Activated naive CD4-positive, alpha-beta T cell treated with Interleukin-2 at 50 U/mL for 16 hours (primary cell): Measurements from ENCODE around the gene RAP1GDS1.
A peak's percentile ranks its signal among the peaks of the same experiment; 100 is the strongest.

Source experiments
- DNase-seq: peaks from one replicate; pipeline ENCODE4 v3.0.0-alpha.2; 2020

The RAP1GDS1 gene, protein sequence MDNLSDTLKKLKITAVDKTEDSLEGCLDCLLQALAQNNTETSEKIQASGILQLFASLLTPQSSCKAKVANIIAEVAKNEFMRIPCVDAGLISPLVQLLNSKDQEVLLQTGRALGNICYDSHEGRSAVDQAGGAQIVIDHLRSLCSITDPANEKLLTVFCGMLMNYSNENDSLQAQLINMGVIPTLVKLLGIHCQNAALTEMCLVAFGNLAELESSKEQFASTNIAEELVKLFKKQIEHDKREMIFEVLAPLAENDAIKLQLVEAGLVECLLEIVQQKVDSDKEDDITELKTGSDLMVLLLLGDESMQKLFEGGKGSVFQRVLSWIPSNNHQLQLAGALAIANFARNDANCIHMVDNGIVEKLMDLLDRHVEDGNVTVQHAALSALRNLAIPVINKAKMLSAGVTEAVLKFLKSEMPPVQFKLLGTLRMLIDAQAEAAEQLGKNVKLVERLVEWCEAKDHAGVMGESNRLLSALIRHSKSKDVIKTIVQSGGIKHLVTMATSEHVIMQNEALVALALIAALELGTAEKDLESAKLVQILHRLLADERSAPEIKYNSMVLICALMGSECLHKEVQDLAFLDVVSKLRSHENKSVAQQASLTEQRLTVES

DNA sequence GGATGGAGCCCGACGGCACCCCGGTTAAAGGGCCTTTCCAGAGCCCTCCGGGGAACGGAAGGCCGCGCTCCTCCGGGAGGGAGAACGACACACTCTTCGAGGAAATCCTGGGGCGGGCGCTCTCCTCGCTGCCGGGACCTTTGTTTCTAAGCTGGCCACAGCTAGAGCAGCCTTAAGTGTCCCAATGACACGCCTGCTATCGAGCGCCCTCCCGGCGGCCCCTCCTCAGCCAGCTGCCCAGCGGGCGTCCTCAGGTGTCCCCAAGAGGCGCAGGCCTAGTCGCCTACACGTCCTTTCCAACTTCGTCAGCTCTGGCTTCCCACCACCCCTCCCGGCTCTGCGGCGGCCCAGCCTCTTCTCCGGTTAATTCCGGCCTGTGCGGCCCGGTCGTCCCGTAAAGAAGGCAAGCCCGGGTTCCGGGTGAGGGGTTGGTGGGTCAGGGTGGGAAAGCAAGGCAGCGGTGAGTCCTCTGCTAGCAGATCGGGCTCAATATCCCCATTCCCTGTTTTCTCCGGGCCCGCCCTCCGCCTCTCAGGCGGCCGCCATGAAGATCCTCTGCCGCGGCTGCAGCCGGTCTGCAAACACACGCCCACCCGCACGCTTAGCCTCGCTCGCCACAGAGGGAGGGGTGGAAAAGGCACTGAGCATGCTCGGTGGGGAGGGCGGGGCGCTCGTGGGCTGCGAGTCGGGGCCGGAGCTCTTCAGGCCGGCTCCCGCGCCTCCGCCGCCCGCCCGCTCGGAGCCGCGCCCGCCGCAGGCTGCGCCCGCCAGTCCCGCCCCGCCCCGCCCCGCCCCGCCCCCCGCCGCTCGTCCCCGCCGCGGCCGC is at the start of gene RAP1GDS1:
TSS of gene RAP1GDS1 (plus strand) at position 806 of the 826 bp plus-strand sequence. CDS start 182 bp downstream, outside the sequence.
- peak; percentile 94 for DNase-seq

DNA sequence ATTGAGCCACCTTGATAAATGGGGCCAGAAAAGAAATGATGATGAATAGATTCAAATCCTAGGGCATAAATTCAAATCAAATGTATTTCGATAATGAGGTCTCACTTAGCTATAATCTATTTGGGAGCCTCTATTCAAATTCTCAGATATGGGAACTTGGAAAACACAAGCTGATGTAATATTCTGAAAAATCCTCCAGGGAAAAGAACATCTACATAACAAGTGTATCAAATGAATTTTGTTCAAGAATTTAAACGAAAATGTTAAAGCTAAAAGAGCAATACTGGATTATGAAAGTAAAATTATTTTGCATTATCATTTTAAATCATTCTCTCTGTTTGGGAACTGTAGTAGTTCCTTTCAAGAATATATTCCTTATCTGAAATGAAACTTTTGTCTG is 38.9 kb upstream of the RAP1GDS1 start:
- DNase-seq: no peak

DNA sequence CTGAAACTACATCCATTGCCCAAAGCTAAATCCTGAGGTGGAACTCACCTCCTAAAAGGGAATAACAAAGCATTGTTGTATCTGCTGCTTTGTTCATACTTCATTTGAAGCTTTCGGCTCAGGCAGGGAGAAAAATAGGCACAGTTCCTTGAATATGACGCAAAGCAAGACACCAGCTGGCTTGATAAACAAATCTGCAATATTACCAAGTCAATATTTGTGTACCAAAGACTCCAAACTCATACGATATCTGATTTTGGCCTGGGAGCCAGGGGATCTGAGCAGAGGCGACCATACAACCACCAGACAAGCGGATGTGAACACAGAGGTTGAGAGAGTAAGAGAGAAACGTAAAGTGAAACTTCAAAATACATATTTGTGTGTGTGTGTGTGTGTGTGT is 34.8 kb upstream of the RAP1GDS1 start:
- no peak for DNase-seq

DNA sequence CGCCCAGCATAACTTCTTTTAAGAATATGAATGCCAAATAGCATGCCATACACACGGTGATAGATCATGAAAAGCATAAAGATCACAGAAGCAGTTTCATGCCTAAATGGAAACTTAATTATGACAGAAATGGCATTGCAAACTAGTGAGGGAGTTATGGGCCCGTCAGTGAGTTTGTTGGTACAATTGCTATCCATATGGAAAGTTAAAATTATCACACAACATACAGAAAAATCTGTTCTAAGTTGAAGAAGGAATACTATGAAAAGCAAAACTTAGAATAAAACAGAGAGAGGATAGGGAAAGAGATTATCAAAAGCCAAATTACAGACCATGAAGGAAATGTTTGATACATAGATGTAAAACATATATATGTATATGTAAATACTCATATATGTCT is 30.2 kb upstream of the RAP1GDS1 start:
- DNase-seq: no peak

DNA sequence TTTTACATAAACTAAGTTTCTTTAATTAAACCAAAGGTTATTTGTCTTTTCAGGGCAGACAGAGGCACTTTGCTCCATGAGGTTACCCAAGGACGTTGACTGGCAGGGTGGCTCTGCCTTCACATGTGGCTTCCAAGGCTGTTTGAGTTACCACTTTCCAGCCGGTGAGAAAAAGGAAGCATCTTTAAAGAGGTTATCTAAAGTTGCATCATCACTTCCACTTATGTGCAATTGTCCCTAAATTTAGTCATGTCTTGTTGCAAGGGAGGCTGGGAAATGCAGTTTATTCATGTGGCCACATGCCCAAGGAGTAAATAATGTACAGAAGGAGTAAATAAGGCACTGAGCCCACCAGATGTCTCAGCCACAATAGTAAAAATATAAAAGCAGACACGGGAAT is 29.0 kb upstream of the RAP1GDS1 start:
- DNase-seq: no peak

DNA sequence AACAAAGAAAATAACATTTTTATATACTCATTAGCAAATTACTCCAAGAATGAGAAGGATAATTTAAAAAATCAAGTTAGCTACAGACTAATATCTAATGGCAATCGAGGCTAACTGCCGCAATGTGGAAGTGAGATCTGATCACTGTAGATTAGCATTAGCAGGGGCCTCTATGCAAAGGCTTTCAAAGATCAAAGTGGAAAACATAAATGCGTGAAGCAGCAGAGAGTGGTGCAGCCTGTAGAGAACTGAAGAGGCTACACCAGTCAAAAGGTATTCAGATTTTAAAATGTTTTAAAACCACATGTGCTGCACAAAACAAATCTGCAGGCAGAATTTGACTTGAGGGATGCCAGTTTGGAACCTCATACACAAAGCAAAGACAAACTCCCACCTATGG is 24.0 kb upstream of the RAP1GDS1 start:
- no peak for DNase-seq

DNA sequence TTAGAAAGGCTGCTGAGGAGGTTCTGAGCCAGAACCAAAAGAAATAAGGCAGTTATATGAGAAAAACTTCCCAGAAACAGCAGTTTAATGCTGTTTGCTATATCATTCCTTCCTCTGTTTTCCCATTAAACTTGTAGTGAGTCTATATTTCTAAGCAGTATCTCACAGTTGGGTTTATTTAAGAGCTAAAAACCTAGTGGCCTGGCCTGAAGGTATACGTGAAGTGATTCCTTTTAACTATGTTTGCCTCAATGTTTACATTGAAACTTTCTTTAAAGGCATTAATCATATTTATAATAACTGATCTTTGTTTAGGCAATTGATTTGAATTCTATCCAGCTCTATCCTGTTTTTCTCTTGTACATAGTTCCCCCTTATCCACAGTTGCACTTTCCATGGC is 19.1 kb upstream of the RAP1GDS1 start:
- no peak for DNase-seq

DNA sequence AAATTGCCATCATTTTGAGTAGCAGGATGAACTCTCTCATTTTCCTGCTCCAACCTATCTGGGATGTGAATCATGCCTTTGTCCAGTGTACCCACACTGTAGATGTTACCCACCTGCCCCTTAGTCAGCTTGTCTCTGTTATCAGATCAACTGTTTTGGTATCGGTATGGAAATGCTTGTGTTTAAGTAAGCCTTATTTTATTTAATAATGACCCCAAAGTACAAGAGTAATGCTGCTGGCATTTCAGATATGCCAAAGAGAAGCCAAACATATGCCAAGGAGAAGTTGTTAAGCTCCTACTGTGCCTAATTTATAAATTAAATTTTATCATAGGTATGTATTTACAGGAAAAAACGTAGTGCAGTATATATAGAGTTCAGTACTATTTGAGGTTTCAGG is 18.6 kb upstream of the RAP1GDS1 start:
- no peak for DNase-seq

DNA sequence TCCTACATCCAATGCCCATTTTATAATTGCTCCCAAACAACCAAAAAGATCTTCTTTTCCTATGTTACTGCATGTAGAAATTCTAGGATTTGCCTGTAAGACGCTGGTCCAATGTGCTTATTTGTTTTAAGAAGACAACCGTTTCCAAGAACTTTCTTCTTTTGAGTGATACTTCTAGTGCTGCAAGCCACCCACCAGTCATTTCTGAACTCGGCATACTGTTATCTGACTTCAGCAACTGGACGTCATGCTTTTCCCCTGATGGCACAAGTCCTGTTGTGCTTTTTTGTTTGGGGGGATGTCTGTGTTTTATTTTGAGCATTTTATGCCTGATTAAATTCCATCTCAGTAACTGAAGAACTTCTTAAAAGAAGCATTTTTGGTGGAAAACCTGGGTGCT is 16.0 kb upstream of the RAP1GDS1 start:
- DNase-seq: no peak

DNA sequence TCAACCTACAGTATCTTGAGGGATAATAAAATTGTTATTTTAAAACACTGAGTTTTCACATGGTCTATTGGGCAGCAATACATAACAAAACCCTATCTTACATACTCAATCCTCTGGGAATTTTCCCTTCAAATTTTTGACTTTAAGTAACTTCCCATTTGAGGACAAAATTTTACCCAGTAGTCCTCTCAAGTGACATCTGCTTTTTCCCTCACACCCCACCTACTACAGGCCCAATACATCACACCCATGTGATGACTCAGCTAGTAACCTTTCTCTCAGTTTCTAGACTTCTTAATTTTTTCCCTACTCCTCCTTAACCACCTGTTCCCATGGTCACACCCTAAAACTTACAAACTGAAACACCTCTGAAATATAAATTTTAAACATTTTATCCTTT is 12.2 kb upstream of the RAP1GDS1 start:
- DNase-seq: no peak

DNA sequence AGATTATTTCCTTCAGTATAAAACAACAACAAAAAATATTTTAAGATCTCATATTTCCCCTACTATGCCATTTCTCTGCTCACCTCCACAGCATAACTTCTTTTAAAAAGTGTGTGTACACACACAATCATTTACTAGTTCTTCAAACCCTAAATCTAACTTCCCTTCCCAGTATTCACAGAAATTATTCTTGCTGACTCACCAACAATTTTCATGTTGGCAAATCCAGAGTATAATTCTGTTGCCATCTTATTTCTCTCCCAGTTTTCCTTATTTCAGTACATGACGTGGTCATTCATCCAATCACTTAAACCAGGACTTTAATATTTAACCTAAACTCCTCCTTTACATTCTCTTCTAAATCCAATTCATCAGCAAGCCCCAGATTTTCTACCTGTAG is 11.4 kb upstream of the RAP1GDS1 start:
- no peak for DNase-seq

DNA sequence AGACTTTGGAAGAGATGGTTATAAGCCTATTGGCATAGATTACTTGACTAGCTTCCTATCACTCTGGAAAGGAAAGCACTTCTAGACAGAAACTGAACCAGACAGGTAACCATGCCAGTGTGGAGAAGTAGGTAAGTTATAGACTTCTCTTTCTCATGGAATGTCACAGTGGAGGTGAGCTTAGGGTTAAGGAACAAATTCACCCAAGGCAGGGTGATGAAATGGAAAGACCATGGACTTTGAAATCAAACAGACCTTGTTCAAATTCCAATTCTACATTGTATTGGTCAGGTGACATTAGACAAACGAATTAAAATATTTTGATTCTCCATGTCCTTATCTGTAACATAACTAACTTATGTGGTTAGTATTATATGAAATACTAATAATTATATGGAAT is 7.7 kb upstream of the RAP1GDS1 start:
- DNase-seq: no peak

DNA sequence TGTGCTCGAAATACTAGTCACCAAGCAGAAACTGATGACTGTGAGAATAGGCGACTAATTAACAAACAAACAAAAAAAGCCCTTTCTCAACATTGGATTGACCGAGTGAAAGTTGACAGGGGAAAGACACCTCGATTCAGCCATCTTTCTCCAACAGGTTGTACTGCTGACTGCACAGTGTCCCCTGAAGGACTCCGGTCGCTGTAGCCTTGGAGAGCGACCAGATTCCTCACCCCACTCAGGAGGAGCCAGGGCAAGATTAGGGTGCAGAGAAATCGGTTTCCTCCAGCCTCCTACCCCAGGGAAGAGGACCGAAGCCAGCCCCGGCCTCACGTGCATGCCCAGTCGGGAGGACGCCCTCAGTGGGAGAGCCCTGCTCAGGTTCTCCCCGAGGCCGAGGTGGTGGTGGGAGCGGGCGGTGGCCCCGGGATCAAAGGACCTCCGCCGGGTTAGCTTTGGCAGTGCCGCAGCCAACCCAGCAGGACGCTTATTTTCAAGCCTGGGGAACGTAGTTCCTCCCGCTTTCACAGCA is 1.1 kb upstream of the RAP1GDS1 start:
- no peak for DNase-seq

DNA sequence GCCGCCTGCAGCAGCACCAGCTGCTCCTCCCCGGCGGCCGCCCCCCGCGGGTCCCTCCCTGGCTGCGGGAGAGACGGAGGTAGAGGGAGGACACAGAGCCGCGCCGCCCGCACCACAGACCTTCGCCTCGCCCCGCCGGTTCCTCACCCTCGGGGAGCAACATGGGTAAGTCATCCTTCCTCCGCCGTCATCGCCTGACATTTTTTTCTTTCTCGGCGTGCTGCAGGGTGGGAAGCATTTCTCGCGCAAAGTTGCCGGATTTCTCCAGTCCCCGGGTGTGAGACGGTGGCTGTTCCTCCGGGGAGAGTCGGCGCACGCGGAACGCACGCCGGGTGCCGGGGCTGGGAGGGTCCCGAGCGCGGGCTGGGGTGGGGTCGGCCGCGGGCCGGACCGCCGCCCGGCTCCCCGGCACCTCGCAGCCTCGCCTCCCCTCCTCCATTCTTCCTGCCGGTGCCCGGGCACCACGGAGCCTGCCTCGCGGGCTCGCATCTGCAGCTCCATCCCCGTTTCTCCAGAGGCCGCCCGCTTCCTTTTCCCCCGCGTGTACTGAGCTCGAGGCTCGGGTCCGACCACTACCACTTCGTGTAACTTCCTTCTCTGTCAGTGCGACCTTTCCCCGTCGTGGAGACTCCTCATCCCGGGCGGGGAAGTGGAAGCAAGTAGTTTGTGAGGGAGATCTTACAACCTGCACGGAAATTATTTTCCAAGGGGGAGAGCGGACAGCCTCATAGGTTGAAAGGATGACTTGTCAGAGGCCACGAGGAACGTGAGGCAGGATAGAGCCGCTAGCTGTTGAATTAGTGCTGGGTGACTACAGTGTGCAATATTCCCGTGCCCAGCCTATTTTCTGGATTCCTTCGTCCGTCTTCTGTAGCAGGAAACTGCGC is 464 bp downstream of the RAP1GDS1 start:
- peak; percentile 39 for DNase-seq

DNA sequence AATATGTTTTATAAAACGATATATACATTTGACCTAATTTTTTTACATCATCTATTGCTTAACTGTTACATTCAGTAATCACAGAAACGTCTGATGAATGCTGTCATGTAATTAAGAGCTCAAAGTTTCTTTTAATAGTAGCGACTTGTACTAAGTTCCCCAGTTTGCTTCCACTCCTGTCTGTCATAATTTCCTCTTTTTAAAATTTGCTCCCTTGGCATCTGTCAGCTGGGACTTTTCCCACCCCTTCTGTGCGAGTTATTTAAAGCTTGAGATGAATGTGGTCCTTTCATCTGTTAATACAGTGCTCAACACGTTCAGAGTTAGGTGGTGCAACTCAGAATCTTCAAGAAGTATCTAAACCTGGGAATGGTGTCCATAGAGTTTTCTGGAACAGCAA is 1.2 kb downstream of the RAP1GDS1 start:
- no peak for DNase-seq

DNA sequence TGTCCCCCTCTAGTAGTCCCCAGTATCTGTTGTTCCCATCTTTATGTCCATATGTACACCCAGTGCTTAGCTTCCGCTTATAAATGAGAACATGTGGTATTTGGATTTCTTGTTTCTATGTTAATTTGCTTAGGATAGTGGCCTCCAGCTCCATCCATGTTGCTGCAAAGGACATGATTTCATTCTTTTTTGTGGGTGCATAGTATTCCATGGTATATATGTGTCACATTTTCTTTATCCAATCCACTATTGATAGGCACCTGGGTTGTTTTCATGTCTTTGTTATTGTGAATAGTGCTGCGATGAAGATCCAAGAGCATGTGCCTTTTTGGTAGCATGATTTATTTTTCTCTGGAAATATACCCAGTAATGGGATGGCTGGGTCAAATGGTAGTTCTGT is 6.3 kb downstream of the RAP1GDS1 start:
- no peak for DNase-seq

DNA sequence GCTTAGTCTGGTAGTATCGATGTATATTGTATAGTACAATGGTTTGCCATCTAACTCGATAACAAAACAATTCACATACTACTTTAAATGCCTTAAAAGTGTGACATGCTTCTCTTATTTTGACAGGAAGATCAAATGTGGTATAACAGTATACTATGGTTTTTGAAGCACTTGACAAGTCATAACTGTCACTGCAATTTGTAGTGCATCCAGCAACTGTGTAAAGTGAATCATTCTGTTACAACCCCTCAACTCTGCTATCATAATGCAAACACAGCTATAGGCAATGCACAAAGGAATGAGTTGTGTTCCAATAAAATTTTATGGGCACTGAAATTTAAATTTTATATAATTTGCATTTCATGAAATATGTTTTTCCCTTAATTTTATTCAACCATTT is 14.0 kb downstream of the RAP1GDS1 start:
- DNase-seq: no peak

DNA sequence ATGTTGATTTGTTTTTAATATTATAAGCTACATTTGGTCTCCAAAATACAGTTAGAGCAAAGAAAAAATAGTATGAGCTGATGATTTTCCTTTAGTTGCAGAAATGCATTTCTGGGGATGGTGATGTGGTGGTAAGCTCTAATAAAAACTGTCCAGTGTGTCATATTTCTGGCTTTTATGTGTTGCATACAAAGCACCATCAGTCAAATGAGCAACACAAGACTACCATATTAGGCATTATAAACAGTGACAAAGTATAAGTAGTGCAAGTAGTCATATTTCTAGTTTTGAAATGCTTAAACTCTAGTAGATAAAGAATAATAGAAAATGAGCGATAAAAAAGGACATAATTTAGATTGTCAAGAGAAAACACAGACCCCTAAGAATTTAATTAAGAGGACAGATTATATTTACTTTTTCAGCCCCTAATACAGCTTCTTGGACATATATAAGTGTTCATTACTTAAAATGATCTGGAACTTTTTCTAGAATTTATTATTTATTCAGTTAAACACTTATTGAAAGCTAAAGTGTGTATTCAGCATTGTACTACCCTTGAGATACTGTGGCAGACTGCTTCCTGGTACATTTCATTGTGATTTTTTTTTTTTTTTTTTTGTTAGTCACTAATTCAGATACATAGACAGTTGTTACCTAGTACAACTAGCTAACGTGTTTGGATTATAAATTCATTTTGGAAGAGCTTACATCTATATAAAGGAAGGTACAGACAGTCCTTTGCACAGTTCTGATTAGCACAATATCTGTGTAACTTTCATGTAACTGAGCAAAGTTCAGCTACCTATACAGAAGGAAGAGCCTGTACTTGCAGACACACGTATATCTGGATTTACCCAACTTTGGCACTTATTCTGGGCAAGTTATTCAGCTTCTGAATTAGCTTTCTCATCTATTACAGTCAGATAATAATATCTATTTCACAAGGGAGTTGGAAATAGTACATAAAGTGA is 22.3 kb downstream of the RAP1GDS1 start:
- DNase-seq: no peak

DNA sequence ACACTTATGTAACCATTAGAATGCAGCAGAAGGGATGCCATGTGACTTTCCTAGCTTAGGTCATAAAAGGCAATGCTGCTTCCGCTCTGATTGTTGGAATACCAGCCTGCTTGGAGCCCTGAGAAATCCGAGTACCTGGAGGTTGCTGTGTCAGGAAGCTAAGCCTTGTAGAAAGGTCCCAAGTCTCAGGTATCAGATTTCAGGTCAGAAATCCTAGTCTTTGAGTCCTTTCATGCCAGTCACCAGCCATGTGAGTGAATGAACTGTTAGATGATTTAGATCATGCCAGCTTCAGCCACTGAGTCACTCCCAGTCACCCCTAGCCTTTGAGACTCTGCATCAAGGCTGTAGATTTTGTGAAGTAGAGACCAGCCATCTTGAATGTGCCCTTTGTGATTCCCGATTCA is 23.5 kb downstream of the RAP1GDS1 start:
- no peak for DNase-seq

DNA sequence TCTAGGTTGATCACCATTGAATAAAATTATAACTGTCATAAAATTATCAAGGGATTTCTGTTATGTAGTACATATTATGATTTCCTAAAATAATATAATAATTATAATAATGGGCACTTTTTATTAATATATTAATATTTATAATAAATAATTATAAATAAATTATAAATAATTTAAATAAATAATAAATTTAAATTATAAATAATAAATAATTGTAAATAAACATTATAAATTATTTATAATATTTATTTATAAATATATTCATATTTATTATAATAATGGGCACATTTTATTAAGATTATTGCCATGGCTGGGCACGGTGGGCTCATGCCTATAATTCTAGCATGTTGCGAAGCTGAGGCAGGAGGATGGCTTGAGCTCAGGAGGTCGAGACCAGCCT is 24.5 kb downstream of the RAP1GDS1 start:
- DNase-seq: no peak

DNA sequence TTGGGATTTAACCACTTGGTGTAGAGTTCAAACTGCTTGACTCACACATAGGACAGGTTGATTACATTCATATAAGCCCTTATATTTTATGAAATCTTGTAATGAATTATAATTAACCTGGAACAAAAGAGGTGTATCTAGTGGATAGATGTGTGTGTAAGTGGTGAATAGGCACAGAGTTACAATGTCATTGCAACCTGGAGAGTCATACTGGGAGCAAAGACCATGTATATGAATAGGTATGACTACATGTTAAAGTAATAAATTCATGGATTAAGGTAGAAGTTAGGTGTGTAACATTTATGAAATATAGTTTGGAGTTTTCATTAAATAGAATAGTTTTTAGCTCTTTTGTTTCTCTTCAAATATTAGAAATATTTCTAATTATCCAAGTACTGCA is 26.1 kb downstream of the RAP1GDS1 start:
- DNase-seq: no peak
